GM23338 (cell line): ENCODE measurements around the gene ITGA3. TPM values are rescaled to one million over a fixed set of nuclear protein-coding genes. Genes with fewer than 3 reads are reported as not detected.
A peak's percentile ranks its signal among the peaks of the same experiment; 100 is the strongest.

ENCODE experiments used
- ATAC-seq: fragments of 200-7000 bp; cut with Tn5 transposase; 3 replicates; pipeline ENCODE4 v1.9.1; 2020
- DNase-seq: peaks from one replicate; pipeline ENCODE4 v3.0.0-alpha.2; 2015; ENCODE audit warnings: low spot score
- H2AFZ ChIP-seq: fragments of 200-600 bp; sonication (generic); 2 replicates; pipeline ENCODE4 v1.8.0; 2016; ENCODE audit warnings: antibody characterized with exemption, mild to moderate bottlenecking, moderate library complexity
- H3F3A ChIP-seq: fragments of 200-600 bp; sonication (generic); replicated peaks from 2 replicates; pipeline ENCODE4 v1.8.0; 2017; ENCODE audit warnings: antibody characterized with exemption, mixed run types, low read depth
- H3K27ac ChIP-seq: fragments of 200-600 bp; sonication (generic); 2 replicates; pipeline ENCODE4 v1.6.1; 2016; ENCODE audit warnings: low read depth
- H3K27me3 ChIP-seq: fragments of 200-600 bp; sonication (generic); 2 replicates; pipeline ENCODE4 v1.8.0; 2016; ENCODE audit warnings: mild to moderate bottlenecking, mixed run types, moderate library complexity; ENCODE audit not compliant: insufficient read depth
- H3K36me3 ChIP-seq: fragments of 200-600 bp; sonication (generic); 2 replicates; pipeline ENCODE4 v1.8.0; 2016; ENCODE audit warnings: mild to moderate bottlenecking; ENCODE audit not compliant: insufficient read depth
- H3K4me1 ChIP-seq: fragments of 200-600 bp; sonication (generic); 2 replicates; pipeline ENCODE4 v1.8.0; 2016; ENCODE audit warnings: mild to moderate bottlenecking, moderate library complexity; ENCODE audit not compliant: insufficient read depth
- H3K4me2 ChIP-seq: fragments of 200-600 bp; sonication (generic); 2 replicates; pipeline ENCODE4 v1.7.1; 2017; ENCODE audit warnings: mixed run types
- H3K4me3 ChIP-seq: fragments of 200-600 bp; sonication (generic); 2 replicates; pipeline ENCODE4 v1.6.1; 2016; ENCODE audit warnings: mixed run types
- H3K79me2 ChIP-seq: fragments of 200-600 bp; sonication (generic); replicated peaks from 2 replicates; pipeline ENCODE4 v1.8.0; 2017; ENCODE audit warnings: mild to moderate bottlenecking; ENCODE audit not compliant: insufficient read depth
- H3K9me2 ChIP-seq: fragments of 200-600 bp; sonication (generic); 2 replicates; pipeline ENCODE4 v1.8.0; 2017; ENCODE audit not compliant: insufficient read depth
- H4K20me1 ChIP-seq: fragments of 200-600 bp; sonication (generic); replicated peaks from 2 replicates; pipeline ENCODE4 v1.8.0; 2017; ENCODE audit warnings: mild to moderate bottlenecking; ENCODE audit not compliant: insufficient read depth
- H3K27ac Mint-ChIP-seq: 2 replicates; pipeline ENCODE4 v1.8.0; 2020; ENCODE audit warnings: inconsistent platforms, mild to moderate bottlenecking, moderate library complexity, mixed read lengths
- H3K27me3 Mint-ChIP-seq: 3 replicates; pipeline ENCODE4 v1.8.0; 2022; ENCODE audit warnings: low read depth, mild to moderate bottlenecking, moderate library complexity, mixed read lengths, inconsistent platforms; ENCODE audit not compliant: insufficient read depth, poor library complexity
- H3K36me3 Mint-ChIP-seq: 3 replicates; pipeline ENCODE4 v1.8.0; 2021; ENCODE audit warnings: low read depth, mild to moderate bottlenecking, inconsistent platforms, moderate library complexity, mixed read lengths
- H3K4me1 Mint-ChIP-seq: 3 replicates; pipeline ENCODE4 v1.8.0; 2020; ENCODE audit warnings: mild to moderate bottlenecking, inconsistent platforms, mixed read lengths
- H3K4me3 Mint-ChIP-seq: 3 replicates; pipeline ENCODE4 v1.8.0; 2021; ENCODE audit warnings: moderate library complexity, mild to moderate bottlenecking, inconsistent platforms, mixed read lengths
- H3K9me3 Mint-ChIP-seq: 3 replicates; pipeline ENCODE4 v1.8.0; 2020; ENCODE audit warnings: moderate library complexity, mild to moderate bottlenecking, inconsistent platforms, mixed read lengths
- CREB1 ChIP-seq: fragments of 250-450 bp; sonication (Bioruptor Pico); IDR thresholded peaks from 2 replicates; pipeline ENCODE4 v1.5.0; 2020; ENCODE audit warnings: low read depth, mild to moderate bottlenecking, moderate library complexity
- EZH2 ChIP-seq: fragments of 200-600 bp; sonication (generic); IDR thresholded peaks from one replicate; pipeline ENCODE4 v1.8.0; 2017; ENCODE audit warnings: antibody characterized with exemption, mild to moderate bottlenecking, low read depth; ENCODE audit not compliant: unreplicated experiment
- EZH2phosphoT487 ChIP-seq: fragments of 200-600 bp; sonication (generic); IDR thresholded peaks from one replicate; pipeline ENCODE4 v1.8.1; 2018; ENCODE audit warnings: antibody characterized with exemption; ENCODE audit not compliant: unreplicated experiment
- JUNB ChIP-seq: IDR thresholded peaks from one replicate; pipeline ENCODE4 v1.6.1; 2016; ENCODE audit warnings: antibody characterized with exemption; ENCODE audit not compliant: unreplicated experiment
- NANOG ChIP-seq: IDR thresholded peaks from 2 replicates; pipeline ENCODE4 v1.6.1; 2016; ENCODE audit warnings: antibody characterized with exemption, borderline replicate concordance
- POLR2AphosphoS5 ChIP-seq: IDR thresholded peaks from 2 replicates; pipeline ENCODE4 v1.6.1; 2016; ENCODE audit warnings: antibody characterized with exemption, low read depth
- STAT1 ChIP-seq: IDR thresholded peaks from one replicate; pipeline ENCODE4 v1.6.1; 2016; ENCODE audit warnings: antibody characterized with exemption; ENCODE audit not compliant: unreplicated experiment
- ZNF114 ChIP-seq: fragments of 250-450 bp; sonication (Bioruptor Pico); IDR thresholded peaks from 2 replicates; pipeline ENCODE4 v1.5.0; 2020; ENCODE audit warnings: mild to moderate bottlenecking, moderate library complexity
- ZNF331 ChIP-seq: fragments of 250-450 bp; sonication (Bioruptor Pico); IDR thresholded peaks from 2 replicates; pipeline ENCODE4 v1.5.0; 2020; ENCODE audit warnings: low read depth, mild to moderate bottlenecking, moderate library complexity
- polyA plus RNA-seq: library from polyadenylated mRNA; unstranded; fragments of >200 nt; fragmentation: Nextera tagmentation; extraction: Ambion mirVana; gene quantifications from 2 replicates; pipeline ENCODE4 v1.2.1, GENCODE V29; 2016
- total RNA-seq: library from RNA; depleted of rRNA; stranded (reverse); fragments of >200 nt; shearing (Covaris generic); gene quantifications from 2 replicates; pipeline ENCODE4 v1.2.3, GENCODE V29; 2014
- TF ChIP-seq, protein P1 (sequence below), 2 experiments: fragments of 200-600 bp in 1 of 2; sonication (generic) in 1 of 2; conservative IDR thresholded peaks; 2 replicates each; pipeline versions ENCODE4 v1.5.1 to v1.6.1; 2016 to 2017; ENCODE audit warnings: antibody characterized with exemption in 2 of 2, low read depth in 2 of 2, mild to moderate bottlenecking in 2 of 2, moderate library complexity in 1 of 2
- TF ChIP-seq, protein P2 (sequence below): fragments of 250-450 bp; sonication (Bioruptor Pico); IDR thresholded peaks from 2 replicates; pipeline ENCODE4 v1.5.0; 2020; ENCODE audit warnings: mild to moderate bottlenecking, moderate library complexity
- TF ChIP-seq, protein P3 (sequence below): IDR thresholded peaks from 2 replicates; pipeline ENCODE4 v1.6.1; 2016; ENCODE audit warnings: antibody characterized with exemption
- TF ChIP-seq, protein P4 (sequence below): IDR thresholded peaks from one replicate; pipeline ENCODE4 v1.6.1; 2018; ENCODE audit warnings: antibody characterized with exemption; ENCODE audit not compliant: unreplicated experiment

Gene ITGA3
- total and polyA plus RNA-seq, 2 experiments from 2014 or later = 9.6 to 28.3 TPM

DNA sequence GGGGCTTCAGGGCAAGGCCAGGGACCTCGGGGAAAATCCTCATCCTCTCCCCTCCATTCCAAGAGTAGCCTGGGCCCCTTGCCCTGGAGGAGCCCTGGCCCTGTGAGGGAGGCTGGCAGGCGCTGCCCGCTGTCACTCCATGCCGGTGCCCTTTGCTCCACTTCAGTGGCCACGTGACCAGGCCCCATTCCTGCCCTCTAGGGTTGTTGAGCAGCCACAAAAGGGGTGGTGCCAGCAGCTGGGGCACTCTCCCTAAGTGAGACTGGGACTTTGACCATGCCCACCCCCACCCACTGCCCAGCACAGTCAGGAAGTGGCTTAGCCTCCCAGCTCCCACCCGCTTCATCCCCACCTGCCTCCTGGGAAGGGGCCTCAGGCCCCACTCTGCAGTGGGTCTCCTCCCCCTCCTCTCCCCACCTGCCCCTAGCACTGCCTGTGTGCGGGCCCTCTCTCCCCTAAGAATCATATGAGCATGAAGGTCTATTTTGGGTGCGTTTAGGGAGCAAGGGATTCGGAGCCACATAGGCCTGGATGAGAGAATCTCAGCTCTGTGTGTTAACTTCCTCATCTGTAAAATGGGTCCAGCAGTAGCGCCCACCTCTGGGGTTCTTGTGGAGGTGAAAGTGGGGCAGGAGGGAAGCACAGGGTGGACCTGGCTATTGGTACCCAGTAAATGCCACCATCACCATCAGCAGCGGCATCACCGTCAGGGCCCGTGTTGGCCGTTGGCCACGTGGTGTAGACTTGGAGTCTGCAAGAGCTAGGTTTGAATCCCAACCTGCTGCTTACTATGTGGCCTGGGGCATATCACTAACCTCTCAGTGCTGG, 46.5 kb downstream of the ITGA3 start:
- no peaks in the 10 kb centered on the region for H3K9me3 Mint-ChIP-seq
- ATAC-seq = peak; percentile 6; the same call in 1 of the 3 replicates
- Histone ChIP-seq H2AFZ (no peak overlapping the region), H4K20me1 (no peaks in the 10 kb centered on the region), H3K27ac (no peak overlapping the region), H3K4me3 (no peak overlapping the region), H3K9me2 (no peaks in the 10 kb centered on the region), H3K27me3 (no peaks in the 10 kb centered on the region), H3K79me2 (no peaks in the 10 kb centered on the region), H3K4me2 (peak overlapping the region; percentile 62; the same call in 1 of the 2 replicates), H3F3A (no peaks in the 10 kb centered on the region), H3K36me3 (no peaks in the 10 kb centered on the region), H3K4me1 (peaks cover 13% of the 10 kb centered on the region; the same call in 1 of the 2 replicates)
- H3K4me1 Mint-ChIP-seq = peaks cover 17% of the 10 kb centered on the region
- H3K27me3 Mint-ChIP-seq = peaks cover 14% of the 10 kb centered on the region
- TF ChIP-seq NANOG (no peak), ZNF331 (CRISPR knock-in tag) (no peak), EZH2phosphoT487 (no peak), POLR2AphosphoS5 (no peak), CREB1 (CRISPR knock-in tag) (no peak), ZNF114 (CRISPR knock-in tag) (no peak), JUNB (no peak), STAT1 (no peak), EZH2 (no peak)
- TF ChIP-seq, protein P1, sequence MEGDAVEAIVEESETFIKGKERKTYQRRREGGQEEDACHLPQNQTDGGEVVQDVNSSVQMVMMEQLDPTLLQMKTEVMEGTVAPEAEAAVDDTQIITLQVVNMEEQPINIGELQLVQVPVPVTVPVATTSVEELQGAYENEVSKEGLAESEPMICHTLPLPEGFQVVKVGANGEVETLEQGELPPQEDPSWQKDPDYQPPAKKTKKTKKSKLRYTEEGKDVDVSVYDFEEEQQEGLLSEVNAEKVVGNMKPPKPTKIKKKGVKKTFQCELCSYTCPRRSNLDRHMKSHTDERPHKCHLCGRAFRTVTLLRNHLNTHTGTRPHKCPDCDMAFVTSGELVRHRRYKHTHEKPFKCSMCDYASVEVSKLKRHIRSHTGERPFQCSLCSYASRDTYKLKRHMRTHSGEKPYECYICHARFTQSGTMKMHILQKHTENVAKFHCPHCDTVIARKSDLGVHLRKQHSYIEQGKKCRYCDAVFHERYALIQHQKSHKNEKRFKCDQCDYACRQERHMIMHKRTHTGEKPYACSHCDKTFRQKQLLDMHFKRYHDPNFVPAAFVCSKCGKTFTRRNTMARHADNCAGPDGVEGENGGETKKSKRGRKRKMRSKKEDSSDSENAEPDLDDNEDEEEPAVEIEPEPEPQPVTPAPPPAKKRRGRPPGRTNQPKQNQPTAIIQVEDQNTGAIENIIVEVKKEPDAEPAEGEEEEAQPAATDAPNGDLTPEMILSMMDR (conservative IDR thresholded peaks at IDR 0.05; ENCODE audit: low read depth in 2 of 2) = no peak
- TF ChIP-seq, protein P2, sequence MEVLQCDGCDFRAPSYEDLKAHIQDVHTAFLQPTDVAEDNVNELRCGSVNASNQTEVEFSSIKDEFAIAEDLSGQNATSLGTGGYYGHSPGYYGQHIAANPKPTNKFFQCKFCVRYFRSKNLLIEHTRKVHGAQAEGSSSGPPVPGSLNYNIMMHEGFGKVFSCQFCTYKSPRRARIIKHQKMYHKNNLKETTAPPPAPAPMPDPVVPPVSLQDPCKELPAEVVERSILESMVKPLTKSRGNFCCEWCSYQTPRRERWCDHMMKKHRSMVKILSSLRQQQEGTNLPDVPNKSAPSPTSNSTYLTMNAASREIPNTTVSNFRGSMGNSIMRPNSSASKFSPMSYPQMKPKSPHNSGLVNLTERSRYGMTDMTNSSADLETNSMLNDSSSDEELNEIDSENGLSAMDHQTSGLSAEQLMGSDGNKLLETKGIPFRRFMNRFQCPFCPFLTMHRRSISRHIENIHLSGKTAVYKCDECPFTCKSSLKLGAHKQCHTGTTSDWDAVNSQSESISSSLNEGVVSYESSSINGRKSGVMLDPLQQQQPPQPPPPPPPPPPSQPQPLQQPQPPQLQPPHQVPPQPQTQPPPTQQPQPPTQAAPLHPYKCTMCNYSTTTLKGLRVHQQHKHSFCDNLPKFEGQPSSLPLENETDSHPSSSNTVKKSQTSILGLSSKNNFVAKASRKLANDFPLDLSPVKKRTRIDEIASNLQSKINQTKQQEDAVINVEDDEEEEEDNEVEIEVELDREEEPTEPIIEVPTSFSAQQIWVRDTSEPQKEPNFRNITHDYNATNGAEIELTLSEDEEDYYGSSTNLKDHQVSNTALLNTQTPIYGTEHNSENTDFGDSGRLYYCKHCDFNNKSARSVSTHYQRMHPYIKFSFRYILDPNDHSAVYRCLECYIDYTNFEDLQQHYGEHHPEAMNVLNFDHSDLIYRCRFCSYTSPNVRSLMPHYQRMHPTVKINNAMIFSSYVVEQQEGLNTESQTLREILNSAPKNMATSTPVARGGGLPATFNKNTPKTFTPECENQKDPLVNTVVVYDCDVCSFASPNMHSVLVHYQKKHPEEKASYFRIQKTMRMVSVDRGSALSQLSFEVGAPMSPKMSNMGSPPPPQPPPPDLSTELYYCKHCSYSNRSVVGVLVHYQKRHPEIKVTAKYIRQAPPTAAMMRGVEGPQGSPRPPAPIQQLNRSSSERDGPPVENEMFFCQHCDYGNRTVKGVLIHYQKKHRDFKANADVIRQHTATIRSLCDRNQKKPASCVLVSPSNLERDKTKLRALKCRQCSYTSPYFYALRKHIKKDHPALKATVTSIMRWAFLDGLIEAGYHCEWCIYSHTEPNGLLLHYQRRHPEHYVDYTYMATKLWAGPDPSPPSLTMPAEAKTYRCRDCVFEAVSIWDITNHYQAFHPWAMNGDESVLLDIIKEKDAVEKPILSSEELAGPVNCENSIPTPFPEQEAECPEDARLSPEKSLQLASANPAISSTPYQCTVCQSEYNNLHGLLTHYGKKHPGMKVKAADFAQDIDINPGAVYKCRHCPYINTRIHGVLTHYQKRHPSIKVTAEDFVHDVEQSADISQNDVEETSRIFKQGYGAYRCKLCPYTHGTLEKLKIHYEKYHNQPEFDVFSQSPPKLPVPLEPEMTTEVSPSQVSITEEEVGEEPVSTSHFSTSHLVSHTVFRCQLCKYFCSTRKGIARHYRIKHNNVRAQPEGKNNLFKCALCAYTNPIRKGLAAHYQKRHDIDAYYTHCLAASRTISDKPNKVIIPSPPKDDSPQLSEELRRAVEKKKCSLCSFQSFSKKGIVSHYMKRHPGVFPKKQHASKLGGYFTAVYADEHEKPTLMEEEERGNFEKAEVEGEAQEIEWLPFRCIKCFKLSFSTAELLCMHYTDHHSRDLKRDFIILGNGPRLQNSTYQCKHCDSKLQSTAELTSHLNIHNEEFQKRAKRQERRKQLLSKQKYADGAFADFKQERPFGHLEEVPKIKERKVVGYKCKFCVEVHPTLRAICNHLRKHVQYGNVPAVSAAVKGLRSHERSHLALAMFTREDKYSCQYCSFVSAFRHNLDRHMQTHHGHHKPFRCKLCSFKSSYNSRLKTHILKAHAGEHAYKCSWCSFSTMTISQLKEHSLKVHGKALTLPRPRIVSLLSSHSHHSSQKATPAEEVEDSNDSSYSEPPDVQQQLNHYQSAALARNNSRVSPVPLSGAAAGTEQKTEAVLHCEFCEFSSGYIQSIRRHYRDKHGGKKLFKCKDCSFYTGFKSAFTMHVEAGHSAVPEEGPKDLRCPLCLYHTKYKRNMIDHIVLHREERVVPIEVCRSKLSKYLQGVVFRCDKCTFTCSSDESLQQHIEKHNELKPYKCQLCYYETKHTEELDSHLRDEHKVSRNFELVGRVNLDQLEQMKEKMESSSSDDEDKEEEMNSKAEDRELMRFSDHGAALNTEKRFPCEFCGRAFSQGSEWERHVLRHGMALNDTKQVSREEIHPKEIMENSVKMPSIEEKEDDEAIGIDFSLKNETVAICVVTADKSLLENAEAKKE (CRISPR knock-in tag) = no peak
- TF ChIP-seq, protein P3, sequence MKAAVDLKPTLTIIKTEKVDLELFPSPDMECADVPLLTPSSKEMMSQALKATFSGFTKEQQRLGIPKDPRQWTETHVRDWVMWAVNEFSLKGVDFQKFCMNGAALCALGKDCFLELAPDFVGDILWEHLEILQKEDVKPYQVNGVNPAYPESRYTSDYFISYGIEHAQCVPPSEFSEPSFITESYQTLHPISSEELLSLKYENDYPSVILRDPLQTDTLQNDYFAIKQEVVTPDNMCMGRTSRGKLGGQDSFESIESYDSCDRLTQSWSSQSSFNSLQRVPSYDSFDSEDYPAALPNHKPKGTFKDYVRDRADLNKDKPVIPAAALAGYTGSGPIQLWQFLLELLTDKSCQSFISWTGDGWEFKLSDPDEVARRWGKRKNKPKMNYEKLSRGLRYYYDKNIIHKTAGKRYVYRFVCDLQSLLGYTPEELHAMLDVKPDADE = no peak
- TF ChIP-seq, protein P4, sequence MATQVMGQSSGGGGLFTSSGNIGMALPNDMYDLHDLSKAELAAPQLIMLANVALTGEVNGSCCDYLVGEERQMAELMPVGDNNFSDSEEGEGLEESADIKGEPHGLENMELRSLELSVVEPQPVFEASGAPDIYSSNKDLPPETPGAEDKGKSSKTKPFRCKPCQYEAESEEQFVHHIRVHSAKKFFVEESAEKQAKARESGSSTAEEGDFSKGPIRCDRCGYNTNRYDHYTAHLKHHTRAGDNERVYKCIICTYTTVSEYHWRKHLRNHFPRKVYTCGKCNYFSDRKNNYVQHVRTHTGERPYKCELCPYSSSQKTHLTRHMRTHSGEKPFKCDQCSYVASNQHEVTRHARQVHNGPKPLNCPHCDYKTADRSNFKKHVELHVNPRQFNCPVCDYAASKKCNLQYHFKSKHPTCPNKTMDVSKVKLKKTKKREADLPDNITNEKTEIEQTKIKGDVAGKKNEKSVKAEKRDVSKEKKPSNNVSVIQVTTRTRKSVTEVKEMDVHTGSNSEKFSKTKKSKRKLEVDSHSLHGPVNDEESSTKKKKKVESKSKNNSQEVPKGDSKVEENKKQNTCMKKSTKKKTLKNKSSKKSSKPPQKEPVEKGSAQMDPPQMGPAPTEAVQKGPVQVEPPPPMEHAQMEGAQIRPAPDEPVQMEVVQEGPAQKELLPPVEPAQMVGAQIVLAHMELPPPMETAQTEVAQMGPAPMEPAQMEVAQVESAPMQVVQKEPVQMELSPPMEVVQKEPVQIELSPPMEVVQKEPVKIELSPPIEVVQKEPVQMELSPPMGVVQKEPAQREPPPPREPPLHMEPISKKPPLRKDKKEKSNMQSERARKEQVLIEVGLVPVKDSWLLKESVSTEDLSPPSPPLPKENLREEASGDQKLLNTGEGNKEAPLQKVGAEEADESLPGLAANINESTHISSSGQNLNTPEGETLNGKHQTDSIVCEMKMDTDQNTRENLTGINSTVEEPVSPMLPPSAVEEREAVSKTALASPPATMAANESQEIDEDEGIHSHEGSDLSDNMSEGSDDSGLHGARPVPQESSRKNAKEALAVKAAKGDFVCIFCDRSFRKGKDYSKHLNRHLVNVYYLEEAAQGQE = no peak
- no peak overlapping the region for H3K27ac Mint-ChIP-seq
- no peak for DNase-seq
- no peak overlapping the region for H3K4me3 Mint-ChIP-seq
- H3K36me3 Mint-ChIP-seq = peaks cover 2% of the 10 kb centered on the region; the same call in 1 of the 3 replicates
